Measurements from ENCODE around the gene DMAC2.

The DMAC2 gene

GRCh38 chr19:41430922-41431321 is 8.8 kb downstream of the DMAC2 start:
- no peak for TF ChIP-seq CTCF (IDR thresholded peaks at IDR 0.05; ENCODE audit: low read depth, low read length)

GRCh38 chr19:41428481-41428859 is 11.2 kb downstream of the DMAC2 start:
- no peaks in the 10 kb centered on the region for H3K9me3 ChIP-seq (ENCODE audit: severe bottlenecking)
- TF ChIP-seq CTCF (IDR thresholded peaks at IDR 0.05; ENCODE audit: low read depth, low read length), result no peak
- peak overlapping the region; percentile 63; the same call in 1 of the 2 replicates for H3K27ac ChIP-seq
- H3K36me3 ChIP-seq, result peaks cover 26% of the 10 kb centered on the region
- H3K27me3 ChIP-seq (ENCODE audit: insufficient read depth, low read depth, severe bottlenecking), result no peaks in the 10 kb centered on the region
- no peak for DNase-seq
- no peak overlapping the region for H3K4me3 ChIP-seq (ENCODE audit: low read depth, low read length)

More at GRCh38 chr19:41430922-41431321, 8.8 kb downstream of the DMAC2 start:
- Histone ChIP-seq H3K27me3 (ENCODE audit: insufficient read depth, low read depth, severe bottlenecking) (no peaks in the 10 kb centered on the region), H3K4me3 (ENCODE audit: low read depth, low read length) (no peak overlapping the region), H3K27ac (no peak overlapping the region), H3K36me3 (peaks cover 16% of the 10 kb centered on the region), H3K9me3 (ENCODE audit: severe bottlenecking) (no peaks in the 10 kb centered on the region)
- DNase-seq, result no peak

DNA sequence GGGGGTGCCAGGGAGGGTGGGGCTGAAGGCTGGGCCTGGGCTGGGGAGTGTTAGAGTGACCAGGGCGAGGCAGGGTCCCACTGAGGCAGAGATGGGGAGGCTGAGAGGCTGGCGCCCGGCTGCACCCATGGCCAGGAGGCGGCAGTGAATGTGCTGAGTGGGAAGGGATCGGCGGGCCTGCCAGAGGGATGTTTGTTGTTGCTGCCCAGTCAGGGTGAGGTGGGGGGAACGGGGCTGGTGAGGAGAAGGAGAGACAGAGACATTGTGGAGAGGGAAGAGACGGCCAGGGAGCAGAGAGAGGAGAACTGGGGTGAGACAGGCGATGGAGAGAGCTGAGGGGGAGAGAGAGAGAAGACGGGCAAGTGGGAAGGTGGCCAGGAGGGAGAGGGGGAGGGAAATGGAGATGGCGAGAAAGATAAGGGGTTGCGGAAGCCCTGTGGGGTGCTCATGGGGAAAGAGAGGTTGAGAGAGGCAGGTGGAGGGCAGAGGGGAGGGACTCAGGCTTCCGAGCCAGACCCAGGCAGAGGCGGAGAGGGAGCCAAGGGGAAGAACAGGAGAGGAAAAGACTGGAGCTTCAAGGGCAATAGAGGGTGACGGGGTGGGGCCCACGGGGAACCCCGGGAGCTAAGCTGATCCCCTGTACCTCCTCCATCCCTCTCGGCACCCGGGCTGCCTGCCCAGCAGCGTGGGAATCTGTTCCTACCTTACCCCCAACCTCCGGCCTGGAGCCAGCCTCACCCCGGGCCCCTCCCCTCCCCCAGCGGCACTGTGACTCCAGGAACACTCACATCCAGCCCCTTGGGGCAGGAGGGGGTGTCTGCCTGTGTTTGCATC is 11.8 kb downstream of the DMAC2 start:
- H3K4me3 ChIP-seq (ENCODE audit: low read depth, low read length), result peak overlapping the region; percentile 25
- no peaks in the 10 kb centered on the region for H3K27me3 ChIP-seq (ENCODE audit: insufficient read depth, low read depth, severe bottlenecking)
- H3K9me3 ChIP-seq (ENCODE audit: severe bottlenecking), result no peaks in the 10 kb centered on the region
- TF ChIP-seq CTCF (IDR thresholded peaks at IDR 0.05; ENCODE audit: low read depth, low read length), result no peak
- no peak for DNase-seq
- peak overlapping the region; percentile 63 for H3K27ac ChIP-seq
- H3K36me3 ChIP-seq, result peaks cover 25% of the 10 kb centered on the region

GRCh38 chr19:41426952-41427646 is 12.6 kb downstream of the DMAC2 start, which contains the start of gene B3GNT8:
Gene B3GNT8 (minus strand): TSS chr19:41427374. CDS start chr19:41426778, 596 bp downstream.
- peaks cover 21% of the 10 kb centered on the region for H3K36me3 ChIP-seq
- H3K27me3 ChIP-seq (ENCODE audit: insufficient read depth, low read depth, severe bottlenecking), result no peaks in the 10 kb centered on the region
- DNase-seq, result peak; percentile 88
- H3K4me3 ChIP-seq (ENCODE audit: low read depth, low read length), result peak within 1 kb of the TSS; percentile 29
- no peak for TF ChIP-seq CTCF (IDR thresholded peaks at IDR 0.05; ENCODE audit: low read depth, low read length)
- H3K9me3 ChIP-seq (ENCODE audit: severe bottlenecking), result no peaks in the 10 kb centered on the region
- H3K27ac ChIP-seq, result peak within 1 kb of the TSS; percentile 77

- H3K4me3 ChIP-seq (ENCODE audit: low read depth, low read length), result no peak overlapping the region
- H3K9me3 ChIP-seq (ENCODE audit: severe bottlenecking), result no peaks in the 10 kb centered on the region
- DNase-seq, result no peak
- peaks cover 13% of the 10 kb centered on the region for H3K36me3 ChIP-seq
- H3K27ac ChIP-seq, result peak overlapping the region; percentile 77
- no peak for TF ChIP-seq CTCF (IDR thresholded peaks at IDR 0.05; ENCODE audit: low read depth, low read length)
- no peaks in the 10 kb centered on the region for H3K27me3 ChIP-seq (ENCODE audit: insufficient read depth, low read depth, severe bottlenecking)
Observed at GRCh38 chr19:41426116-41426841, 13.4 kb downstream of the DMAC2 start.
